Muscle of back (tissue), 11 donors: ENCODE data around the gene ANKRD28. TPM values are rescaled to one million over a fixed set of nuclear protein-coding genes. Genes with fewer than 3 reads are reported as not detected.

Experiments
- DNase-seq, 3 donors: peaks; one replicate each; pipeline versions ENCODE4 v3.0.0 to v3.0.0-alpha.2; 2013
- polyA plus RNA-seq, 10 donors: library from polyadenylated mRNA; unstranded; fragments of 120-200 nt; gene quantifications; one replicate each; pipeline ENCODE4 v1.2.1, GENCODE V29; 2013; ENCODE audit not compliant: insufficient read length in 10 of 10

The ANKRD28 gene
- polyA plus RNA-seq, 10 donors = 16.7 to 38.9 (median 27.5) TPM

GRCh38 chr3:15804553-15805095 lies 6.8 kb upstream of the ANKRD28 start:
- DNase-seq = no peak

- DNase-seq = no peak
These were observed 6.1 kb upstream of the ANKRD28 start for GRCh38 chr3:15803921-15804320.

- no peak for DNase-seq
These were observed 3.5 kb upstream of the ANKRD28 start for GRCh38 chr3:15801298-15801697.

GRCh38 chr3:15800780-15801179 lies 3.0 kb upstream of the ANKRD28 start:
- no peak for DNase-seq

GRCh38 chr3:15800327-15800726 lies 2.5 kb upstream of the ANKRD28 start:
- no peak for DNase-seq

GRCh38 chr3:15798533-15799245 lies 910 bp upstream of the ANKRD28 start:
- DNase-seq = no peak

- peak; percentile 58 to 86 (median 69) for DNase-seq
These were observed 773 bp downstream of the ANKRD28 start for GRCh38 chr3:15796771-15797641.

GRCh38 chr3:15796331-15796730 lies 1.4 kb downstream of the ANKRD28 start:
- peak in 2 of 3 donors; percentile 22 to 46 for DNase-seq

- peak; percentile 38 to 61 (median 58) for DNase-seq
These were observed 2.0 kb downstream of the ANKRD28 start for GRCh38 chr3:15795651-15796308.

GRCh38 chr3:15794842-15795650 lies 2.7 kb downstream of the ANKRD28 start:
- DNase-seq = peak in 2 of 3 donors; percentile 19 to 39

GRCh38 chr3:15794303-15794771 lies 3.4 kb downstream of the ANKRD28 start:
- DNase-seq = peak in 2 of 3 donors; percentile 17 to 44

GRCh38 chr3:15791525-15791924 lies 6.3 kb downstream of the ANKRD28 start:
- no peak for DNase-seq

- no peak for DNase-seq
These were observed 9.8 kb downstream of the ANKRD28 start for GRCh38 chr3:15787941-15788340.

GRCh38 chr3:15787526-15787925 lies 10.3 kb downstream of the ANKRD28 start:
- DNase-seq = no peak

- DNase-seq = peak in 1 of 3 donors; percentile 62
These were observed 14.3 kb downstream of the ANKRD28 start for GRCh38 chr3:15783361-15783969.

GRCh38 chr3:15782429-15782828 lies 15.3 kb downstream of the ANKRD28 start:
- no peak for DNase-seq

- peak in 1 of 3 donors; percentile 22 for DNase-seq
These were observed 16.0 kb downstream of the ANKRD28 start for GRCh38 chr3:15781637-15782402.

GRCh38 chr3:15781131-15781530 lies 16.6 kb downstream of the ANKRD28 start:
- DNase-seq = no peak

- no peak for DNase-seq
These were observed 18.7 kb downstream of the ANKRD28 start for GRCh38 chr3:15779111-15779510.
